ENCODE data around the gene CTBP2.

The CTBP2 gene

DNA sequence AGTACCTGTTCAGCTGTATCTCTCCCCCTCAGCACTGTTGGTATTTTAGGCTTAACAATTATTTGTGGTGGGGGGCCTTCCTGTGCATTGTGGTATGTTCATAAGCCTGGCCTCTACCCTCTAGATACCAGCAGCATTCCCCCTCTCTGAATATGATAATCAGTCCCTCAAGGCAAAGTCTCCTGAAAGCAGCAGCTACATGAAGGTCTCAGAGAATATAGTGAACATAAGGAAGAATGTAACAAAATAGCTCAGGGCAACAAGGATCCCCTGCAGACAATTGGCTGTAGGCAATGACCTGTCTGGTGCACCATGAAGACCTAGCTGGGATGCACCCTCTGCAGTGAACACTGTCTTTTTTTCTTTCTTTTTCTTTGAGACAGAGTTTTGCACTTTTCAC is 86.4 kb downstream of the CTBP2 start:
- DNase-seq (ENCODE audit: low read depth), result no peak
- H3K4me3 ChIP-seq (ENCODE audit: control insufficient read depth, low read depth, low read length), result no peak overlapping the region
- TF ChIP-seq, protein P1, sequence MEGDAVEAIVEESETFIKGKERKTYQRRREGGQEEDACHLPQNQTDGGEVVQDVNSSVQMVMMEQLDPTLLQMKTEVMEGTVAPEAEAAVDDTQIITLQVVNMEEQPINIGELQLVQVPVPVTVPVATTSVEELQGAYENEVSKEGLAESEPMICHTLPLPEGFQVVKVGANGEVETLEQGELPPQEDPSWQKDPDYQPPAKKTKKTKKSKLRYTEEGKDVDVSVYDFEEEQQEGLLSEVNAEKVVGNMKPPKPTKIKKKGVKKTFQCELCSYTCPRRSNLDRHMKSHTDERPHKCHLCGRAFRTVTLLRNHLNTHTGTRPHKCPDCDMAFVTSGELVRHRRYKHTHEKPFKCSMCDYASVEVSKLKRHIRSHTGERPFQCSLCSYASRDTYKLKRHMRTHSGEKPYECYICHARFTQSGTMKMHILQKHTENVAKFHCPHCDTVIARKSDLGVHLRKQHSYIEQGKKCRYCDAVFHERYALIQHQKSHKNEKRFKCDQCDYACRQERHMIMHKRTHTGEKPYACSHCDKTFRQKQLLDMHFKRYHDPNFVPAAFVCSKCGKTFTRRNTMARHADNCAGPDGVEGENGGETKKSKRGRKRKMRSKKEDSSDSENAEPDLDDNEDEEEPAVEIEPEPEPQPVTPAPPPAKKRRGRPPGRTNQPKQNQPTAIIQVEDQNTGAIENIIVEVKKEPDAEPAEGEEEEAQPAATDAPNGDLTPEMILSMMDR (IDR thresholded peaks at IDR 0.05; ENCODE audit: control insufficient read depth, insufficient read depth, low read depth, low read length, missing control alignments), result no peak

DNA sequence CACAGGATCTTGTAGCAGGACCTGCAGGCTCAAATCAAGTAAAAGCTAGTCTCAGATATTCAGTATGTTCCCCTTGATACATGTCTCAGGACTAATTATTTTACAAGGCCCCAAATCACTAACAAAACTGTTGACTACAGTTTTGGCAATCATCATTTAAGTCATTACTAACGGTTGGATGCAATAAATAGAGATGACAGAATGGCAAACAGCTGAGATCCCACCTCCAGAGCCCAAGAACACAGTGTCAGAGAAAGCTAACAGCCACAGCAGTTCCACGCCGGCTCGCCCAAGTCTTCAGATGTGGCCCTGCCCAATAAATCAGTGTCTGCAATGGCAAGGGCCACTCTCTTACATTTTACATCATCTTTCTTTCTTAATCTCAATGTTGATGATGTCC is 87.6 kb downstream of the CTBP2 start:
- no peak for DNase-seq (ENCODE audit: low read depth)
- TF ChIP-seq, protein P1 (IDR thresholded peaks at IDR 0.05; ENCODE audit: control insufficient read depth, insufficient read depth, low read depth, low read length, missing control alignments), result no peak
- no peak overlapping the region for H3K4me3 ChIP-seq (ENCODE audit: control insufficient read depth, low read depth, low read length)

DNA sequence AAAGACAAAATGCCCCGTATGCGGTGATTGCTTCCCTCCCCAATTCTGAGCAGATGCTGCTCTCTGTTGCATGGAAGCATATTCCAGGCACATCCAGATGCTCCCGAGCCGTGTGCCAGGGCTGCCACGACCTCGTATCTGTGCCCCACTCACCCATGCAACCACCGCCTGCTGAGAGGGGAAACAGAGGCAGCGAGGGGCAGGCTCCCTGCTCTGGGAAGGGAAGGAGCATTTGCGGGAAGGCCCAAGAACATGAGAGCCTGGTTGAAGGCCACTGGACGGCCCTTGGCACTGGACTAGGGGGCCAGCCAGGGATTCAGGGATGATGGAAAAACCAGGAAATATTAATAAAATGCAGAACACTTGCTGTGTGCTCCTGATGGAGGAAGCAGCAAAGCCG is 89.4 kb downstream of the CTBP2 start:
- TF ChIP-seq, protein P1 (IDR thresholded peaks at IDR 0.05; ENCODE audit: control insufficient read depth, insufficient read depth, low read depth, low read length, missing control alignments), result no peak
- no peak for DNase-seq (ENCODE audit: low read depth)
- no peak overlapping the region for H3K4me3 ChIP-seq (ENCODE audit: control insufficient read depth, low read depth, low read length)

DNA sequence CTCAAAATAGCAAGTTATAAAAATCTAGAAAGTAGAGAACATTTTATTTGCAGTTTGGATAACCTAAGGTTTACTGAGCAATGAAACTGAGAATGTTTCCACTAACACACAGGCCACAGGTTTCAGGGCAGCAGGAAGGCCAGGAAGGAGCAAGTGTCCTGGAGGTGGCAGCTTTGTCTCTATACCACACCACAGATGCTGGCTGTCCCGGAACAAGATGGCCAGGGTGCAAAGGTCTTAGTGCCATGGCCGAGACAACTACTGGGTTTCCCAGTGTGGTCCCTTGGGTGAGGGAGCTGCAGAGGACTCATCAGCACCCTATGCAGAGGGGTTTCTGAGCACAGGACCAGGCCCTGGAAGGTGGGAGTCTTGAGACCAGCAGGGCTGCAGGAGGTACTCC is 92.0 kb downstream of the CTBP2 start:
- TF ChIP-seq, protein P1 (IDR thresholded peaks at IDR 0.05; ENCODE audit: control insufficient read depth, insufficient read depth, low read depth, low read length, missing control alignments), result no peak
- H3K4me3 ChIP-seq (ENCODE audit: control insufficient read depth, low read depth, low read length), result no peak overlapping the region
- DNase-seq (ENCODE audit: low read depth), result no peak

DNA sequence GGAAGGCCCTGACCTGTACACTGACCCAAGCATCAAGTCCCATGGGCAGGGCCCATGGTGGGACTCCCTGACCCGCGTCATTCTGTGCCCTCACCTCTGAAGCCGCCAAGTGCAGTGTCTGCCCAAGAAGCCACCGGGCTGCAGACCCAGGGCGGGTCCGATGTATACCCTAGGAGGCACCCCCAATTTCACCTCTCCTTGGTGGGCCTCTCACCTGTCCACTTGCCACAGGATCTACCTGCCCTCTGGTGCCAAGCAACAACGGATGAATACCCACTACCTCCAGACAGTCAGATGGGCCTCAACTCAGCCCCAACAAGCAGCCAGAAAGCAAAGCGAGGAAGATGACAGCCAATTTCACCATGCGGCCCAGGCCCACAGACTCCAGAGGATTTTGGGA is 92.6 kb downstream of the CTBP2 start:
- TF ChIP-seq, protein P1 (IDR thresholded peaks at IDR 0.05; ENCODE audit: control insufficient read depth, insufficient read depth, low read depth, low read length, missing control alignments), result no peak
- H3K4me3 ChIP-seq (ENCODE audit: control insufficient read depth, low read depth, low read length), result no peak overlapping the region
- no peak for DNase-seq (ENCODE audit: low read depth)

DNA sequence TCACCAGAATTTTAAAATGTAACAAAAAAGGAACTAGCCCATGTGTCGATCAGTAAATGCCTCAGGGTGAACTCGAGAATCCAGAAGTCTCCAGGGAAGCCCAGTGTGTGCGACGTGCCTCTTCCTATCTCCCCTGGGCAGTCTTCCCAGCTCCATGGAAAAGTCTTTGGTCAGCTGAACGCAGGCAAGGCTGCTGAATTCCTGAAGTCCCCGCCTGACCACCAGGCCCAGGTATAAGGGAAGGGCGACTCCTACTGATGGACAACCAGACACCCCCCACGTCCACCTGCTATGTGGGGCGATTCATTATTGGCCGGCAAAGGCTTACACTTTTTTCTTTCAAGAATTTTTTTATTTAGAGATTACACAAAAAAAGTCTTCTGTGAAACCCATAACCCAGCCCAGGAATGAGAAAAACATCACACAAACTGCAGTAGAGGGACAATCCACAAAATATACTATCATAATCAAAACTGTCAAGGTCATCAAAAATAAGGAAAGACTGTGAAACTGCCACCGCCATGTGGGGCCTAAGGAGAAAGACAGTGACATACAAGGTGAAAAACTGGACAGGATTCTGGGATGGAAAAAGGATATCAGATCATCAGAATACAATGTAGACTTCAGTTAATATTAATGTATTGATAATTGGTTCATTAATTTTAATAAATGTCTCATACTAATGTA is 93.5 kb downstream of the CTBP2 start:
- TF ChIP-seq, protein P1 (IDR thresholded peaks at IDR 0.05; ENCODE audit: control insufficient read depth, insufficient read depth, low read depth, low read length, missing control alignments), result no peak

More for the DNA sequence above, 93.5 kb downstream of the CTBP2 start:
- H3K4me3 ChIP-seq (ENCODE audit: control insufficient read depth, low read depth, low read length), result no peak overlapping the region
- no peak for DNase-seq (ENCODE audit: low read depth)
